PC-3 (cell line): ENCODE data around the gene PRSS27.

Source experiments
- EZH2 ChIP-seq: fragments of 300-600 bp; sonication (generic); IDR thresholded peaks from one replicate; pipeline ENCODE4 v1.6.1; 2017; ENCODE audit warnings: antibody characterized with exemption, mild to moderate bottlenecking, low read length; ENCODE audit not compliant: unreplicated experiment
- TF ChIP-seq, protein P1 (sequence below): fragments of 300-600 bp; sonication (generic); conservative IDR thresholded peaks from 2 replicates; pipeline ENCODE4 v1.5.1; 2017; ENCODE audit warnings: antibody characterized with exemption, low read depth, mild to moderate bottlenecking, low read length

DNA sequence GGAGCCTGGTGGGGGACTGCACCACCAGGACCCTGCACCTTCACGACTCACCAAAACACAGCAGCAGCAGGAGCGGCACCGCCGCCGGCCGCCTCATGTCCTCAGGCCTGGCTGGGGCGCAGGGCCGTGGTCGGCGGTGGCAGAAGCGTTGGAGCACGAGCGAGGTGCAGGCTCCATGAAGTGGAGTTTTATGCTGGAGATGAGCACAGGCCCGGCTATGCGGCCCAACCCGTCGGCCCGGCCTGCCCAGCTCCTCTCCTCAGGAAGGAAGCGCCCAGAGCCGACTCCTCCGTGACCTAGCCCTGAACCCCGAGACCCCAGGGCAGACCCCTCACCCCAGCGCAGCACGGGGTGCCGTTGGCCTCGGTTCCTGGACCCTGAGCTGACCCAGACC lies at the start of gene PRSS27:
- TF ChIP-seq, protein P1, sequence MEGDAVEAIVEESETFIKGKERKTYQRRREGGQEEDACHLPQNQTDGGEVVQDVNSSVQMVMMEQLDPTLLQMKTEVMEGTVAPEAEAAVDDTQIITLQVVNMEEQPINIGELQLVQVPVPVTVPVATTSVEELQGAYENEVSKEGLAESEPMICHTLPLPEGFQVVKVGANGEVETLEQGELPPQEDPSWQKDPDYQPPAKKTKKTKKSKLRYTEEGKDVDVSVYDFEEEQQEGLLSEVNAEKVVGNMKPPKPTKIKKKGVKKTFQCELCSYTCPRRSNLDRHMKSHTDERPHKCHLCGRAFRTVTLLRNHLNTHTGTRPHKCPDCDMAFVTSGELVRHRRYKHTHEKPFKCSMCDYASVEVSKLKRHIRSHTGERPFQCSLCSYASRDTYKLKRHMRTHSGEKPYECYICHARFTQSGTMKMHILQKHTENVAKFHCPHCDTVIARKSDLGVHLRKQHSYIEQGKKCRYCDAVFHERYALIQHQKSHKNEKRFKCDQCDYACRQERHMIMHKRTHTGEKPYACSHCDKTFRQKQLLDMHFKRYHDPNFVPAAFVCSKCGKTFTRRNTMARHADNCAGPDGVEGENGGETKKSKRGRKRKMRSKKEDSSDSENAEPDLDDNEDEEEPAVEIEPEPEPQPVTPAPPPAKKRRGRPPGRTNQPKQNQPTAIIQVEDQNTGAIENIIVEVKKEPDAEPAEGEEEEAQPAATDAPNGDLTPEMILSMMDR = no peak
- no peak for TF ChIP-seq EZH2
